HG03025 (cell line): ENCODE data around the gene EXD1.

Experiments
- ATAC-seq: cut with Tn5 transposase; IDR thresholded peaks from one replicate; pipeline ENCODE4 v1.9.1; 2021; ENCODE audit warnings: mild to moderate bottlenecking, moderate library complexity; ENCODE audit not compliant: unreplicated experiment, low FRiP score

Gene EXD1

DNA sequence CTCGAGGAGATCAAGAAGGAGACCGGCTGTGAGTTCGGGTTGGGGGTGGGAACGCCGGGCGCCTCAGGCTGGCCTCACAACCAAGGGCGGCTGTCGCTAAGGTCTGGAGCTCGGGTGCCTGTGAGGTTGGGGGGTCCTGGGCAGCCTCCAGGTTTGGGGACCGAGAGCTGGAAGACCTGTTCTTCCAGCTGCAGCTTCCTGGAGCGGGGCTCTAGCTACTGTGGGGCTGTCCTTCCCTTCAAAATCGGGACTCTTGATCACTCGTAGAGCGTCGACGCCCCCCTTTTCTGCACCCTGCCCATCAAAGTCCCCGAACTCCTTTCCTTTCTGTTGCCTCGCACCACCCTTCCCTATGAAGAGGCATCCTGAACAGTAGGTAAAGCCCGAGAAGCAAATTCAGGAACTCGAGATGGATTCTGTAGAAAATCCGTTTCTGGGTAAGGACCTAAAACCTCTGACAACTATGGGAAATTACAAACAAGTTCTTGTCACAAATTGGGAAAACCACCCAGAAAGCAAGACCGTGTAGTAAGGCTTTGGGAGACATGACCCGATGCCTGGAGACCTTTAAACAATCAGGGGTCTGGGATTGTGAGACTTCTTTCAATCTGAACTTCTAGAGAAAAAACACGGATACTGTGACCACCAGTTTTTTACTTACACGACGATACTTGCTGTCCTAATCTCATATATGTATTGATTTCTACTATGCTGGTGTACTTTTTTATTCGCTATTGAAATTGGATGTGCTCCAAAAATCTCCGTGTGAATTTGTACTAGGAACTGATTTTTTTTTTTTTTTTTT, 1.1 kb upstream of the EXD1 start:
- ATAC-seq = peak; percentile 19

- ATAC-seq = no peak
These were observed 260 bp downstream of the EXD1 start for GRCh38 chr15:41230345-41230649.

DNA sequence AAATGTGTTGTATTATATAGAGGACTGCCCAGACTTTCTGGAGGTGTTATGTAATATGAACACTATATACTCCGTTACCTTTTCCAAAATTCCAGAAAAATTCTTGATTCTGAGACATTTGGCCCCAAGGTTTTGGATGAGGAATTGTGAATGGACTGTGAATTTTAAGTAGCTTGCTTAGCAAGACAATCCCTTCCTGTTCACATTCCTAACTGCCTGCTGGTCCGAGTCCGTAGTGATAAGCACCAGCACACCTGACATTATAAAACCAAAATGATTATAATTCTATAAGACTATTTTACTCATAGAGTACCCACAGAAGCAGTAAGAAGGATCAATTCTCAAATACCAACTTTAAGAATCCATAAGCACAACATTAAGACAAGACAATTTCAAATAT, 11.2 kb downstream of the EXD1 start:
- no peak for ATAC-seq

GRCh38 chr15:41218851-41219250, 11.7 kb downstream of the EXD1 start:
- ATAC-seq = no peak

GRCh38 chr15:41215708-41216107, 14.8 kb downstream of the EXD1 start:
- no peak for ATAC-seq

- ATAC-seq = no peak
These were observed 22.7 kb downstream of the EXD1 start for GRCh38 chr15:41207687-41208448.

- ATAC-seq = no peak
These were observed 25.2 kb downstream of the EXD1 start for GRCh38 chr15:41205315-41205714.

DNA sequence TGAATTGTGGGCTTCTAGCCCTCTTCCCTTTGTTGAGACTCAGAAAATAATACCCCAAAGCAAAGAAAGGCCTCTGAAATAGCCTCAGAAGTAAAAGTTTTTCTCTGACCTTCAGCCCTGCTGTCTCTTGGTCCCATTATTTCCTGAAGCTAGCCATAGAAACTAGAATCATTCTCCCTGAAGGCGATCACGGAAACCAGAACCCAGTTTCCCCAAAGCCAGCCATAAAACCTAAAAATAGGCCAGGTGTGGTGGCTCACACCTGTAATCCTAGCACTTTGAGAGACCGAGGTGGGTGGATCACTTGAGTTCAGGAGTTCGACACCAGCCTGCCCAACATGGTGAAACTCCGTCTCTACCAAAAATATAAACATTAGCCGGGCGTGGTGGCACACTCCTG, 27.2 kb downstream of the EXD1 start:
- ATAC-seq = no peak

GRCh38 chr15:41199470-41199869, 31.1 kb downstream of the EXD1 start:
- ATAC-seq = no peak

DNA sequence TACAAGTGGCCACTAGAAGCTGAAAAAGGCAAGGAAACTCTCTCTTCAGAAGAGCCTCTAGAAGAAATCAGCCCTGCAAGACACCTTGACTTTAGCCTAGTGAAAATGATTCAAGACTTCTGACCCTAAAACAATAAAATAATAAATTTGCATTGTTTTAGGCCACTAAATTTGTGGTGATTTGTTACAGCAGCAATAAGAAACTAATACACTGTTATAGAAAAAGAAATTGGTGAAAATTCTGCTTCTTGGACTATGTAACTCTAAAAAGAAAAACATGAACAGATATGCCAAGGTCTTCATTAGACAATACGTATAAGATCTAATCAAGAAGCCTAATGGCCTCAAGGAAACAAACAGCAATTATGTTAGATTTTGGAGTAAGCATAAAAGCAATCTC, 36.1 kb downstream of the EXD1 start:
- ATAC-seq = no peak

- ATAC-seq = no peak
These were observed 47.0 kb downstream of the EXD1 start for GRCh38 chr15:41183581-41183980.

- no peak for ATAC-seq
These were observed 48.3 kb downstream of the EXD1 start for GRCh38 chr15:41182266-41182665.

- no peak for ATAC-seq
These were observed 50.3 kb downstream of the EXD1 start for GRCh38 chr15:41180206-41180789.

- no peak for ATAC-seq
These were observed 60.8 kb downstream of the EXD1 start for GRCh38 chr15:41169781-41170180.

- ATAC-seq = no peak
These were observed 61.5 kb downstream of the EXD1 start for GRCh38 chr15:41169086-41169485.

- no peak for ATAC-seq
These were observed 68.8 kb downstream of the EXD1 start for GRCh38 chr15:41161736-41162135.

DNA sequence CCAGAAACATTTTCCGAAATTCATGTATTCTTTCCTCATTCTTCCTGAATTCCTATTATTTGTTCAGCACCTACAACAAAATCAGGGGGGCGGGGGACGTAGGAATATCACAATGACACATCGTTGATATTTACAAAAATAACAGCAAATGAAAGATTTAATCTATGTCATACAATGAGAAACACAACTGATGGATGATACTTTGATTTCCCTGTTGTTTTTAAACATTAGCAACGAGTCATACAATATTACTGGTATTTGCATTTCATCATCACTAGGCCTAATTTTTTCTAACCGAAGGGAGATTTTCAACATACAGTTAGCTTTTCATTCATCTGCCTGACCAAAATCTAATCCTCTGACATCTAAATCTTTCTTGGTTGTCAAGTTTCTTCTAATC, 69.2 kb downstream of the EXD1 start:
- no peak for ATAC-seq

DNA sequence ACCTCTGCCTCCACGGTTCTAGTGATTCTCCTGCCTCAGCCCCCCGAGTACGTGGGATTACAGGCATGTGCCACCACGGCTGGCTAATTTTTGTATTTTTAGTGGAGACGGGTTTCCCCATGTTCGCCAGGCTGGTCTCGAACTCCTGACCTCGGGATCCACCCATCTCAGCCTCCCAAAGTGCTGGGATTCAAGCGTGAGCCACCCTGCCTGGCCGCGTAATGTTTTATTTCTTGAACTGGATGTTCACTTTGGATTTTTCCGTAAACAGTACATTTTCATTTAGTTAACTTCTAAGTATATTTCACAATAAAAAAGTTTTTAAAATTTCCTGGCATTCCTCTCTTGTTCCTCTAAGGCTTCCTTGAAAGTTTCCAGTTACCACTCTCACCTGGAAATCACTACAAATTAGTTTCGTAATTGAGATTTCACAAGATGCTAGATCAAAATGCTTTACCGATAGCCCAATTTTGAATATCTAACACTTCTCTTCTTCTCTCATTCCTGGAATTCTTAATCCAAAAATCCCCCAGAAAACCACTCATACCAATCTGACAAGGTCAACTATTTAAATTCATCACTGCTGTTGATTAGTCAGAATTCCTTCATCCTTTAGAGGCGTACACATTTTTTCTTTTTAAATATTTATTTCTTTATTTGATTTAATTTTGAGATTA, 69.8 kb downstream of the EXD1 start:
- no peak for ATAC-seq

- no peak for ATAC-seq
These were observed 76.1 kb downstream of the EXD1 start for GRCh38 chr15:41154412-41154811.

DNA sequence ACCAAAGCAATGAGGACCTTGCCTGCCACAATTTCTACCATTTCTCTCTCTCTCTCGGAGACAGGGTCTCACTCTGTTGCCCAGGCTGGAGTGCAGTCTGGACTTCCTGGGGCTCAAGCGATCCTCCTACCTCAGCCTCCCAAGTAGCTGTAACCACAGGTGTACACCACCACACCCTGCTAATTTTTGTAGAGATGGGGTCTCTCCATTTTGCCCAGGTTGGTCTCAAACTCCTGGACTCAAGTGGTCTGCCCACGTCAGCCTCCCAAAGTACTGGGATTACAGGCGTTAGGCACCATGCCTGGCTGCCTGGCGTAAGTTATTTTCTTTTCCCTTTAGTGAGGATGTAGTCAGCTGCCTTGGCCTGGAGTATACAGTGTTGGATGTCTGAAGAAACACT, 76.8 kb downstream of the EXD1 start:
- ATAC-seq = no peak

- no peak for ATAC-seq
These were observed 79.0 kb downstream of the EXD1 start for GRCh38 chr15:41151451-41152005.
